NCI-H345 treated with DMSO at 0.1 percent for 48 hours (cell line): ENCODE results near the gene ZMIZ1.

ENCODE experiments used
- DNase-seq: peaks from one replicate; lab custom pipeline; 2025; ENCODE audit not compliant: unreplicated experiment; lab: John Stamatoyannopoulos, UW

Gene ZMIZ1

GRCh38 chr10:79052291-79053080, 16.3 kb upstream of the ZMIZ1 start:
- DNase-seq = no peak

GRCh38 chr10:79053081-79053434, 15.7 kb upstream of the ZMIZ1 start:
- no peak for DNase-seq

GRCh38 chr10:79053481-79054202, 15.1 kb upstream of the ZMIZ1 start:
- no peak for DNase-seq

- DNase-seq = no peak
Observed at GRCh38 chr10:79054203-79055099, 14.3 kb upstream of the ZMIZ1 start.

- no peak for DNase-seq
Observed at GRCh38 chr10:79055100-79055782, 13.5 kb upstream of the ZMIZ1 start.

GRCh38 chr10:79055892-79056291, 12.9 kb upstream of the ZMIZ1 start:
- no peak for DNase-seq

GRCh38 chr10:79056361-79056735, 12.4 kb upstream of the ZMIZ1 start:
- DNase-seq = no peak

GRCh38 chr10:79056736-79057391, 11.9 kb upstream of the ZMIZ1 start:
- no peak for DNase-seq

- DNase-seq = no peak
Observed at GRCh38 chr10:79057481-79058275, 11.1 kb upstream of the ZMIZ1 start.

GRCh38 chr10:79058899-79059841, 9.6 kb upstream of the ZMIZ1 start:
- DNase-seq = no peak

- DNase-seq = no peak
Observed at GRCh38 chr10:79059859-79060379, 8.8 kb upstream of the ZMIZ1 start.

- no peak for DNase-seq
Observed at GRCh38 chr10:79060641-79061255, 8.0 kb upstream of the ZMIZ1 start.

GRCh38 chr10:79061441-79062315, 7.1 kb upstream of the ZMIZ1 start:
- no peak for DNase-seq

- no peak for DNase-seq
Observed at GRCh38 chr10:79063071-79063491, 5.7 kb upstream of the ZMIZ1 start.

- DNase-seq = no peak
Observed at GRCh38 chr10:79063661-79064492, 4.9 kb upstream of the ZMIZ1 start.

GRCh38 chr10:79065091-79065551, 3.6 kb upstream of the ZMIZ1 start:
- DNase-seq = no peak
